KG1 (cell line): ENCODE data around the gene SF3B2.
"Not testable (repeated sequence)": the region's sequence is repeated elsewhere in the genome, so short reads cannot be mapped to it uniquely, and the experiment has no call there.

Experiments
- DNase-seq: peaks from one replicate; lab custom pipeline; 2025; lab: John Stamatoyannopoulos, UW

Gene SF3B2, protein sequence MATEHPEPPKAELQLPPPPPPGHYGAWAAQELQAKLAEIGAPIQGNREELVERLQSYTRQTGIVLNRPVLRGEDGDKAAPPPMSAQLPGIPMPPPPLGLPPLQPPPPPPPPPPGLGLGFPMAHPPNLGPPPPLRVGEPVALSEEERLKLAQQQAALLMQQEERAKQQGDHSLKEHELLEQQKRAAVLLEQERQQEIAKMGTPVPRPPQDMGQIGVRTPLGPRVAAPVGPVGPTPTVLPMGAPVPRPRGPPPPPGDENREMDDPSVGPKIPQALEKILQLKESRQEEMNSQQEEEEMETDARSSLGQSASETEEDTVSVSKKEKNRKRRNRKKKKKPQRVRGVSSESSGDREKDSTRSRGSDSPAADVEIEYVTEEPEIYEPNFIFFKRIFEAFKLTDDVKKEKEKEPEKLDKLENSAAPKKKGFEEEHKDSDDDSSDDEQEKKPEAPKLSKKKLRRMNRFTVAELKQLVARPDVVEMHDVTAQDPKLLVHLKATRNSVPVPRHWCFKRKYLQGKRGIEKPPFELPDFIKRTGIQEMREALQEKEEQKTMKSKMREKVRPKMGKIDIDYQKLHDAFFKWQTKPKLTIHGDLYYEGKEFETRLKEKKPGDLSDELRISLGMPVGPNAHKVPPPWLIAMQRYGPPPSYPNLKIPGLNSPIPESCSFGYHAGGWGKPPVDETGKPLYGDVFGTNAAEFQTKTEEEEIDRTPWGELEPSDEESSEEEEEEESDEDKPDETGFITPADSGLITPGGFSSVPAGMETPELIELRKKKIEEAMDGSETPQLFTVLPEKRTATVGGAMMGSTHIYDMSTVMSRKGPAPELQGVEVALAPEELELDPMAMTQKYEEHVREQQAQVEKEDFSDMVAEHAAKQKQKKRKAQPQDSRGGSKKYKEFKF

DNA sequence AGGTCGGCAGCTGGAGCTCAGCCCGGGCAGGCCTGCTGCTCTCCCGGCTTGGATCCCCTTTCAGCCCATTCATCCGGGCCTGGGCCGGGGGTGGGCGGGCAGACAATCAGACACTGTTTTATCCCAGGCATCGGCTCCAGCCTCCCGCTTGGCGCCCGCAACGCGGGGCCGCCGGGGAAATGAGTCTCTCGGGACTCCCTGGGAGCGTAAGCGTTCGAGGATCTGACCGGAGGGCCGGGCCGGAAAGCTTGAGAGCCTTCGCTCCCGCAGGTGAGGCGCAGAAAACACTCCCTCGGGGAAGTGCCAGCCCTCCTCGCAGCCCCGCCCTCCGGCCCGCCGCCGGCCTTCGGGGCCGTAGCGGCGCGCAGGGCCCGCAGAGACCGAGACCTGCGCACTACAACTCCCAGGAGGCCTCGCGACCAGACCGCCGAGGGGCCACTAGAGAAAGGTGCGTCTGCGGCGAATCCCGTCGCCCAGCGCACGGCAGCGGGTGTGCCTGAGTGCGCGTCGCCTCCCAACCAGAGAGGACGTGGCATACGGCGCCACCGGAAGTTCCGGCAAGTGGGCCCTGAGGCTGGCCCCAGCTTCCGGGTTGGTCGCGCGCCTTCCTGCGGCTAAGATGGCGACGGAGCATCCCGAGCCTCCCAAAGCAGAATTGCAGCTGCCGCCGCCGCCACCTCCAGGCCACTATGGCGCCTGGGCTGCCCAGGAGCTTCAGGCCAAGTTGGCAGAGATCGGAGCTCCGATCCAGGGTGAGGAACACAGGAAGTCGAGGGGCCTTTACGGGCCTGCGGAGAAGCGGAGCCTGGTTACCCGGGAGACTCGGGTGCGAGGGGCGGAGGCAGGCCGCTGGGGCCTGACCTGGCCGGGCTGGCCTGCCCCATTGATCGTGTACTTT is at the start of gene SF3B2:
SF3B2 (plus strand) TSS at position 599 of the 898 bp plus-strand sequence; CDS start at position 620, 21 bp downstream.
- peak; percentile 99 for DNase-seq

DNA sequence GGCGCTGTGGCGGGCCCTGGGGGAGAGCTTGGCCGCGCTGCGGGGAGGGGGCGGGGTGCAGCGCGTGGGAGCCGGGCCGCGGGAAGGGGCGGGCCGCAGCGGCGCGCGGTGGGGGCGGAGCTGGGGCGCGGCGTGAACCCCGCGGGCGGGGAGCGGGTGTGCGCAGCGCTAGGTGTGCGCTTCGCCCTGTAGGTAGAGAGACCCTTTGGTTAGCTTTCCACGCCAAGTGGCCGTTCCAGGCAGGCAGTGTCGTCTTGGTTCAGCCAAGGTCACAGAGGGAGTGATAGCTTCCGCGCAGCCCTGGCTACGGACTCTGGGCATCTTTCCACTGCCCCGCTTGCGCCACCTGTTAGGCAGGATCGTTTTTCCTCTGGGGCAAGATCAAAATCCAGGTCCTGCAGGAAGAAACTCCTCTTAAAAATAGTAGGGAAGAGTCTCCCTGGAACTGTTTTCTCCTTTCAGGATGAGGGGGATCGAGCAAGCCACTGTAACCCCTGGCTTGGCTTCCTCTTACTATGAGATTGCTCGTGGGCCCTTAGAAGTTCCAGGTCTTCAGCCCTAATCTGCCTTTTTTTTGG is 49.4 kb upstream of the SF3B2 start:
- peak; percentile 84 for DNase-seq

DNA sequence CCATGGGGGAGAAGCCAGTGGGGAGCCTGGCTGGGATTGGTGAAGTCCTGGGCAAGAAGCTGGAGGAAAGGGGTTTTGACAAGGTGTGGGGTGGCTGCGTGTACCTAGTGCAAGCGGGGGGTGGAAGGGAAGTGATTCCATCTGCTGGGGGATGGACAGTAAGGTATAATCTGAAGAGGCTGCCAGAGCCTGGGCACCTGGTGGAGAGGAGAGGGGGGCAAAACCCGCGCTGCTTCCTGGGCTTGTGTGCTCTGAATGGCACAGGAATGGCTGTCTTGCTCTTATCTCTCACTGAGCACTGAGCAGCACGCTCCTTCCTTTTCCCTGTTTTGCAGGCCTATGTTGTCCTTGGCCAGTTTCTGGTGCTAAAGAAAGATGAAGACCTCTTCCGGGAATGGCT is 48.9 kb upstream of the SF3B2 start:
- no peak for DNase-seq

DNA sequence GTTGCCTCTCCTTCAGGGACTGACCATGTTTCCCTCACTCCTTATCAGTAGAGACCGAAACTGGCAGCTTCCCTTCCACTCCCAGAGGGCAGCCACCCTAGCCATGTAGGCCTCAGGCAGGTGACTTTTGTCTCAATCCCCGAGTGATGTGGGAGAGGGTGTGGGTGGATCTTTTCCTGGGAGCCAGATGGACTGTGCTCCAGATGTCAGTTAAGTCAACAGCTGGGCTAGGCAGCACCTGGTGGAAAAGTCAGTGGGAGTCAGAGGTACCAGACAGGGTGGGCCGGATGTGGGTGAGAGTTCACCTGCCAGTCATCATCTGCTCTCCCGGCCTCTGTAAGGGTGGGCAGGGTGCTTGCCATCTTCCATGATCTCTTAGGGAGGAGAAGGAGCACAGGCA is 48.0 kb upstream of the SF3B2 start:
- DNase-seq = no peak

- DNase-seq = no peak
Measured at GRCh38 chr11:66006134-66006890, 45.9 kb upstream of the SF3B2 start.

DNA sequence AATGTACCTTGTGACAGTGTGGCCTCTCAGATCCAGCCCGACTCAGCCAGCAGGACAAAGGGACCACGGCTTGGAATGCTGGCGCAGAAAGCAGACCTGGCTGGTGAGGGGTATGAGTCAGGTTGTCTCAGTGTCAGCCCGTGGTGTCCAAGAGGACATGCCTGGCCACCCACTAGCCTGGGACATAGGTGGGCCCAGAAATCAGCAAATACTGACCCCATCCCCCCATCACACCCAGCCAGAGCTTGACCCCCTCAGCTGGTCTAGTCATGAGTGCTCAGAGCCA is 45.3 kb upstream of the SF3B2 start:
- no peak for DNase-seq

DNA sequence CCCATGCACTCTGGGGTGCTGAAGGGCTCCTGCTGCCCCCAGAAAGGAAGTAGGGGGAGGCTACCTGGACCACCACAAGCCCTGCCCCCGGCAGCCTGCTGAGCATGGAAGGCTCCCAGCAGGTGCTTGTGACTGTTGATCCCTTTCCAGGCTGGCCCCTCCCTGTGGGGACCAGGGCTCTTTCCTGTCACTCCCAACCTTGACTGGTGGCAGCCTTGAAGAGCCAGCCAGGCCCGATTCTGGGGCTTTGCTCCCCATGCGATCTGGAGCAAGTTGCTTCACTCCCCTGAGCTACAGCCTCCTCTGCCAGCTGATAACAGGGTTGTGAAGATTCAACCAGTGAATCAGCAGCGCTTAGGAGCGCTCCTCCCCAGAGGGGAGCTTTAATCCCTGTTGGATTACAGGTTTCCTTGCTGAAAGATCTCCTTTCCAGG is 44.9 kb upstream of the SF3B2 start:
- DNase-seq = no peak

- DNase-seq = no peak
Measured at GRCh38 chr11:66008095-66008467, 44.1 kb upstream of the SF3B2 start.

GRCh38 chr11:66008468-66009101 is 43.6 kb upstream of the SF3B2 start:
- DNase-seq = no peak

DNA sequence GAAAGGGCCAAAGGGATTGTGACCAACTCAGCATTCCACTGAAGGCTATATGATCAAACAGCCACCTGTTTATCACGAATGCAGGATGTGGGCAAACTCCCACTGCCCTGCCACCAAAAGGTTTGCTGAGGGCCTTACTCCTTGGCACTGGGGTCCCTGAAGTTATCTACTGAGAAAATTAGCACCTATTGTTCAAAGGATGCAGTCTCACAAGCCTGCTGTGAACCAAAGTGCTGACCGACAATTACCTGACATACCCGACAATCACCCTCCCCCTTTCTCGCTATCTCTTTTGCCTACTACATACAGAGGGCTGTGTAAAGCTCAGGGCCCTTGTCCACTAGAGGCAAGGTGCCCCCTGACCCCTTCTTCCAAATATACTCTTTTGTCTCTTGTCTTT is 42.1 kb upstream of the SF3B2 start:
- not testable (repeated sequence) for DNase-seq

DNA sequence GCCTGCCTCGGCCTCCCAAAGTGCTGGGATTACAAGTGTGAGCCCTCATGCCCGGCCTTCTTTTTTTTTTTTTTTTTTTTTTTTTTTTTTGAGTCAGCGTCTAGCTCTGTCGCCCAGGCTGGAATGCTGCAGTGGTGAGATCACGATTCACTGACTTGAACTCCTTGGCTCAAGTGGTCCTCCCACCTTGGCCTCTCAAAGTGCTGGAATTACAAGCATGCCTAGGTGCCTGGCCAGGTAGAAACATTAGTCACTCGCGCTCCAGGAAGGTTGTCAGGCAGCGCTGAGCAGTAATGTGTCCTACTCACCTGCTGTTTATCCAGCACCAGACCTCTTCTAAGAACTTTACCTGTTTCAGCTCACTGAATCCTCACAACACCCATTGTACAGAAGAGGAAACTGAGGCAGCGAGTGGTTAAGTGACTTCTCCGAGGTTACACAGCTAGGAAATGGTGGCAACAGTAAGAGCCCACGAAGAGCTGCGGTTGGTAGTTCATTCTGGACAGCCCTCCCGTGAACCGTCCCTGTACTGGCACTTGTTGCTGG is 40.9 kb upstream of the SF3B2 start:
- DNase-seq = no peak

GRCh38 chr11:66011785-66012303 is 40.3 kb upstream of the SF3B2 start, which contains the start of gene CST6:
Gene CST6, plus strand, starts transcription at chr11:66012008. Its CDS starts 37 bp downstream, at chr11:66012045.
- DNase-seq = no peak

- DNase-seq = no peak
Measured at GRCh38 chr11:66012371-66012945, 39.7 kb upstream of the SF3B2 start.

GRCh38 chr11:66012946-66013761 is 39.0 kb upstream of the SF3B2 start:
- no peak for DNase-seq

DNA sequence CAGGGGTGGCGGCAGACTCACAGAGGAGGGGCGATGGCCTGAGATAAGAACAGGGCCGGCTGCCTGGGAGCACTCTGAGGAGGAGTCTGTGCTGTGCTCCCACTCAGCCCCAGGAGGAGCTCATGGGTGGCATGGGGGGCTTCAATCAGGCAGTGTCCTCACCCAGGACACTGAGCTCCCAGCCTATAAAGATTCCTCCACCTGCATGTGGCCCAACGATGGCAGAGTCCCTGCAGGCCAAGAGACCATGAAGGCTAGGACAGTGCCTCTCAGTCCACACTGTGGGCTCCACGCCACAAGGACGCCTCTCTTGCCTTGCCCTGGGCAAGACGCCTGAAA is 38.4 kb upstream of the SF3B2 start:
- DNase-seq = no peak

GRCh38 chr11:66014804-66015453 is 37.2 kb upstream of the SF3B2 start:
- no peak for DNase-seq

DNA sequence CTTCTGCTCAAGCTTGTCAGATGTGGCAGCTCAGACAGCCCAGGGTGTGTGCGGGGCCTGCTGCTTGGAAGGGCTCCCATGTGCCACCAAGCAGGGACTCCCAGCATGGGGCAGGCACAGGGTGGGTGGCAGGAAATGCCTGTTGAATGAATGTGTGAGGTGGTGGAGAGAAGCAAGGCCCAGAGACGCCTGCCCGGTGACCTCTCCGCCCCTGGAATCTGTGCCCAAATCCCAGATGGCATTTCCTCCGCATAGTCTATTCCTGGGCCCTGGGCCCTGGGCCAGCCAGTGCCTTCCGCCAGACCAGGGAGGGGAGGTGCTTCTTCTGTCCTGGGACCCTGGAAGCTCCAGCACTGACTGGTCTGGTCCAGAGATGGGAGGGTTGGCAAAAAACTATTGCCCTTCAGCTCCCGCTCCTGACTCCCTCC is 36.7 kb upstream of the SF3B2 start:
- no peak for DNase-seq
